ENCODE results near the gene PRPF38A.

PRPF38A gene

DNA sequence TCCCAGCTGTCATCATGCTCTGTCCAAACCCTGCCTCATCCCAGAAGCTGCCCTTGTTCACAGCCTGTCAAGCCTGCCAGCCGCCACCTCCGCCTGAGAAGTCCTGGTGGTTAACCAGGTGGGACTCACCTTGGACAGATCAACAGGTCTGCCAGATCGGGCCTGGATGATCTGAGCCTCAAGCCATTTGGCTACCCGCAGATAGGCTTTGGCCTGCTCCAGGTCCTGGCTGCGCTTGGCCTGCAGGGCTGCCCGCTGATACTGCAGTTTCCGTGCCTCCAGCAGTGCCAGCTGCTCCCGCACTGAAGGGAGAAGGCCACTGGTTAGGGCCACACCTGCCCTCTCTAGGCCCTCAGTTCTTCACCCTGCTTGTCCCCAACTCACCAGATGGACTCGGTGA lies 47.0 kb upstream of the PRPF38A start:
- H3K36me3 ChIP-seq (ENCODE audit: control insufficient read depth in 1 of 2, insufficient read depth in 2 of 2, low read length in 2 of 2): peaks cover 92 to 99% of the 10 kb centered on the region in 2 experiments
- H2BK12ac ChIP-seq (ENCODE audit: low read length): no peak overlapping the region
- no peak overlapping the region for H2AFZ ChIP-seq (ENCODE audit: insufficient read depth, low read length, poor library complexity)
- no peaks in the 10 kb centered on the region for H3K4me1 ChIP-seq (ENCODE audit: control insufficient read depth in 1 of 2, insufficient read depth in 2 of 2, low read length in 2 of 2)
- H4K8ac ChIP-seq (ENCODE audit: low read depth, low read length): no peak overlapping the region
- no peak overlapping the region for H3K23ac ChIP-seq (ENCODE audit: low read length)
- WGBS (ENCODE audit: extremely low coverage, insufficient coverage, insufficient read length): no CpG with 5 or more reads among the region's 9 CpGs
- H4K12ac ChIP-seq (ENCODE audit: low read depth, low read length): no peak overlapping the region
- DNase-seq: no peak
- H3K27me3 ChIP-seq (ENCODE audit: insufficient read depth, low read length): no peaks in the 10 kb centered on the region
- no peak overlapping the region for H3K18ac ChIP-seq (ENCODE audit: low read length)
- no peak overlapping the region for H2BK5ac ChIP-seq (ENCODE audit: low read depth, low read length, poor library complexity)
- H3K79me1 ChIP-seq (ENCODE audit: low read length): no peaks in the 10 kb centered on the region
- H2AK5ac ChIP-seq (ENCODE audit: low read length): no peak overlapping the region
- H3K9me3 ChIP-seq (ENCODE audit: insufficient read depth, low read depth, low read length): no peaks in the 10 kb centered on the region
- no peaks in the 10 kb centered on the region for H3K79me2 ChIP-seq (ENCODE audit: control insufficient read depth, insufficient read depth, low read length, poor library complexity)
- no peak overlapping the region for H3K4ac ChIP-seq (ENCODE audit: low read depth, low read length)
- no peak overlapping the region for H3K4me2 ChIP-seq (ENCODE audit: low read length)
- no peak overlapping the region for H3K27ac ChIP-seq (ENCODE audit: low read depth, low read length)
- H2BK120ac ChIP-seq (ENCODE audit: insufficient read depth, low read length, poor library complexity): no peak overlapping the region
- H3K14ac ChIP-seq (ENCODE audit: low read length): no peak overlapping the region
- H3K9ac ChIP-seq (ENCODE audit: low read length): no peak overlapping the region
- H4K91ac ChIP-seq (ENCODE audit: low read depth, low read length): no peak overlapping the region
- no peak overlapping the region for H3K4me3 ChIP-seq (ENCODE audit: low read depth, low read length)

DNA sequence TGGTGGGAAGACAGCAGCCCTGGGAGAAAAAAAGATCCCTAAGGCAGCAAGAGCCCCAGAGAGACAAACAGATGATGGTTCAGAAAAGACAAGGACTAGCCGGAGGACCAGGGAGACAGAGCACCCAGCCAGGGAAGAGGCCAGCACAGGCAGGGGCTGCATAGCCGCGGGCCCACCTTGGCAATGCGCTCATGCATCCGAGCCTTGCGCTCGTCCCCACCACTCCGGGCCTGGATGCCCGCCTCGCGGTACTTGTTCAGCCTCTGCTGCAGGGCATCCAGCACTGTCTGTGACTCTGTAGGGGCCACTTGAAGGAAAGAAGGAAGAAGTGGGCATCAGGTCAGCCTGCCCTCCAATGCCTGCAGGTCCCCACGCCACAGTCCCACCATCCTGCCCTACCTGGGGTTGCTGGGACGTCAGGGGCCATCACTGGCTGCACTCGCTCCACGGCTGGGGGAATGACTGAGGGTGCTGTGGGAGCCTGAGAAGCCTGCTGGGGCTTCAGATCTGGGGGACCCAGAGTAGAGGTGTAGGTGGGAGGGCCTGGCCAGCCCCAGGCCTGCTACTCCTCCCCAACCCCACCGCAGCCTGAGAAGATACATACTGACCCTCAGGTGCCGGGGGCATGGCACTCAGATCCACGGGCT lies 45.4 kb upstream of the PRPF38A start:
- no peak overlapping the region for H4K12ac ChIP-seq (ENCODE audit: low read depth, low read length)
- H2AFZ ChIP-seq (ENCODE audit: insufficient read depth, low read length, poor library complexity): no peak overlapping the region
- H2BK12ac ChIP-seq (ENCODE audit: low read length): no peak overlapping the region
- no CpG with 5 or more reads among the region's 18 CpGs for WGBS (ENCODE audit: extremely low coverage, insufficient coverage, insufficient read length)
- no peak overlapping the region for H2BK120ac ChIP-seq (ENCODE audit: insufficient read depth, low read length, poor library complexity)
- no peaks in the 10 kb centered on the region for H3K79me1 ChIP-seq (ENCODE audit: low read length)
- no peak overlapping the region for H3K4ac ChIP-seq (ENCODE audit: low read depth, low read length)
- no peak overlapping the region for H3K23ac ChIP-seq (ENCODE audit: low read length)
- H3K9ac ChIP-seq (ENCODE audit: low read length): no peak overlapping the region
- no peak overlapping the region for H3K18ac ChIP-seq (ENCODE audit: low read length)
- no peak overlapping the region for H3K27ac ChIP-seq (ENCODE audit: low read depth, low read length)
- H3K79me2 ChIP-seq (ENCODE audit: control insufficient read depth, insufficient read depth, low read length, poor library complexity): no peaks in the 10 kb centered on the region
- no peaks in the 10 kb centered on the region for H3K27me3 ChIP-seq (ENCODE audit: insufficient read depth, low read length)
- peaks cover 84 to 90% of the 10 kb centered on the region in 2 experiments for H3K36me3 ChIP-seq (ENCODE audit: control insufficient read depth in 1 of 2, insufficient read depth in 2 of 2, low read length in 2 of 2)
- H3K4me1 ChIP-seq (ENCODE audit: control insufficient read depth in 1 of 2, insufficient read depth in 2 of 2, low read length in 2 of 2): no peaks in the 10 kb centered on the region
- H3K4me3 ChIP-seq (ENCODE audit: low read depth, low read length): no peak overlapping the region
- H4K91ac ChIP-seq (ENCODE audit: low read depth, low read length): no peak overlapping the region
- no peak overlapping the region for H2BK5ac ChIP-seq (ENCODE audit: low read depth, low read length, poor library complexity)
- H3K4me2 ChIP-seq (ENCODE audit: low read length): no peak overlapping the region
- DNase-seq: no peak
- no peaks in the 10 kb centered on the region for H3K9me3 ChIP-seq (ENCODE audit: insufficient read depth, low read depth, low read length)
- no peak overlapping the region for H3K14ac ChIP-seq (ENCODE audit: low read length)
- no peak overlapping the region for H2AK5ac ChIP-seq (ENCODE audit: low read length)
- no peak overlapping the region for H4K8ac ChIP-seq (ENCODE audit: low read depth, low read length)

GRCh38 chr1:52359676-52360594 lies 44.5 kb upstream of the PRPF38A start:
- Histone ChIP-seq H3K79me2 (ENCODE audit: control insufficient read depth, insufficient read depth, low read length, poor library complexity) (peaks cover under 1% of the 10 kb centered on the region), H2AFZ (ENCODE audit: insufficient read depth, low read length, poor library complexity) (no peak overlapping the region), H4K12ac (ENCODE audit: low read depth, low read length) (no peak overlapping the region), H3K23ac (ENCODE audit: low read length) (no peak overlapping the region), H3K4ac (ENCODE audit: low read depth, low read length) (no peak overlapping the region), H2BK12ac (ENCODE audit: low read length) (no peak overlapping the region), H3K36me3 (ENCODE audit: control insufficient read depth in 1 of 2, insufficient read depth in 2 of 2, low read length in 2 of 2) (peaks cover 75 to 85% of the 10 kb centered on the region in 2 experiments), H3K14ac (ENCODE audit: low read length) (no peak overlapping the region), H2BK120ac (ENCODE audit: insufficient read depth, low read length, poor library complexity) (no peak overlapping the region), H3K27ac (ENCODE audit: low read depth, low read length) (no peak overlapping the region), H3K4me2 (ENCODE audit: low read length) (no peak overlapping the region), H3K9me3 (ENCODE audit: insufficient read depth, low read depth, low read length) (no peaks in the 10 kb centered on the region), H3K4me3 (ENCODE audit: low read depth, low read length) (no peak overlapping the region), H3K18ac (ENCODE audit: low read length) (no peak overlapping the region), H3K27me3 (ENCODE audit: insufficient read depth, low read length) (no peaks in the 10 kb centered on the region), H2AK5ac (ENCODE audit: low read length) (no peak overlapping the region), H3K9ac (ENCODE audit: low read length) (no peak overlapping the region), H2BK5ac (ENCODE audit: low read depth, low read length, poor library complexity) (no peak overlapping the region), H4K8ac (ENCODE audit: low read depth, low read length) (no peak overlapping the region), H4K91ac (ENCODE audit: low read depth, low read length) (no peak overlapping the region), H3K79me1 (ENCODE audit: low read length) (no peaks in the 10 kb centered on the region), H3K4me1 (ENCODE audit: control insufficient read depth in 1 of 2, insufficient read depth in 2 of 2, low read length in 2 of 2) (peaks cover 6 to 7% of the 10 kb centered on the region in 2 experiments)
- no peak for DNase-seq
- WGBS (ENCODE audit: extremely low coverage, insufficient coverage, insufficient read length): no CpG with 5 or more reads among the region's 24 CpGs

- Histone ChIP-seq H4K91ac (ENCODE audit: low read depth, low read length) (no peak overlapping the region), H3K79me1 (ENCODE audit: low read length) (peaks cover 6% of the 10 kb centered on the region), H2BK5ac (ENCODE audit: low read depth, low read length, poor library complexity) (no peak overlapping the region), H2BK12ac (ENCODE audit: low read length) (no peak overlapping the region), H3K23ac (ENCODE audit: low read length) (no peak overlapping the region), H3K4ac (ENCODE audit: low read depth, low read length) (no peak overlapping the region), H3K4me3 (ENCODE audit: low read depth, low read length) (no peak overlapping the region), H4K8ac (ENCODE audit: low read depth, low read length) (no peak overlapping the region), H4K12ac (ENCODE audit: low read depth, low read length) (no peak overlapping the region), H3K9ac (ENCODE audit: low read length) (no peak overlapping the region), H2AFZ (ENCODE audit: insufficient read depth, low read length, poor library complexity) (no peak overlapping the region), H3K14ac (ENCODE audit: low read length) (no peak overlapping the region), H3K18ac (ENCODE audit: low read length) (no peak overlapping the region), H3K4me2 (ENCODE audit: low read length) (no peak overlapping the region), H3K36me3 (ENCODE audit: control insufficient read depth in 1 of 2, insufficient read depth in 2 of 2, low read length in 2 of 2) (peaks cover 68 to 79% of the 10 kb centered on the region in 2 experiments), H3K27me3 (ENCODE audit: insufficient read depth, low read length) (no peaks in the 10 kb centered on the region), H2AK5ac (ENCODE audit: low read length) (no peak overlapping the region), H3K4me1 (ENCODE audit: control insufficient read depth in 1 of 2, insufficient read depth in 2 of 2, low read length in 2 of 2) (peaks cover 7 to 10% of the 10 kb centered on the region in 2 experiments), H2BK120ac (ENCODE audit: insufficient read depth, low read length, poor library complexity) (no peak overlapping the region), H3K9me3 (ENCODE audit: insufficient read depth, low read depth, low read length) (no peaks in the 10 kb centered on the region), H3K27ac (ENCODE audit: low read depth, low read length) (no peak overlapping the region), H3K79me2 (ENCODE audit: control insufficient read depth, insufficient read depth, low read length, poor library complexity) (peaks cover 7% of the 10 kb centered on the region)
- no peak for DNase-seq
- WGBS (ENCODE audit: extremely low coverage, insufficient coverage, insufficient read length): no CpG with 5 or more reads among the region's 7 CpGs
These were observed 43.8 kb upstream of the PRPF38A start for GRCh38 chr1:52360595-52360968.

All from trophoblast cell (in vitro differentiated cells and primary cell).